Activated T-cell treated with anti-CD3 and anti-CD28 coated beads for 24 hours (primary cell): Measurements from ENCODE around the gene PGM3.

Experiments
- DNase-seq: peaks from one replicate; pipeline ENCODE4 v3.0.0-alpha.2; 2020; ENCODE audit warnings: low read depth

Gene PGM3

GRCh38 chr6:83117802-83118201 is 75.3 kb downstream of the PGM3 start:
- DNase-seq = no peak
